ENCODE measurements around the gene ARHGAP15. TPM values are rescaled to one million over a fixed set of nuclear protein-coding genes. Genes with fewer than 3 reads are reported as not detected.

The ARHGAP15 gene
- total RNA-seq, 2 experiments from 2014 or later = 72.1 to 98.4 TPM

DNA sequence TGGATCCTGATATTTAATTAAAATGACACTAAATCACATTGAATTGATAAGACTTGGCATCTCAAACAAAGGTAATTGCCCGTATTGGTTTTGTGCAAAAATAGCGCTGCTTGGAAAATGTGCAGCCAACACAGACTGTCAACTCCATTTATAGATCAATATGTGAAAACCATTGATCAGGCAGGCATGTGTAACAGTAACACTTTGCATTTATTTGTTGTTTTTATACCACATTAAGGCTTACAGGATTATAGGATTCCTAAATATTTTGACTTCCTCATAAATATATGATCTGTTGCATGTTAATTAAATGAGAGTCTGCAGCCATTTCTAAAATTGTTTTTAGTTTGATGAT is 30.2 kb downstream of the ARHGAP15 start:
- Histone ChIP-seq H3K27ac (ENCODE audit: low read depth, low read length, poor library complexity, severe bottlenecking) (no peak overlapping the region), H2AFZ (ENCODE audit: low read length) (no peak overlapping the region), H3K4me3 (ENCODE audit: low read depth, low read length, poor library complexity, severe bottlenecking) (no peak overlapping the region), H3K9me2 (ENCODE audit: insufficient read depth, low read length) (no peaks in the 10 kb centered on the region), H3K79me2 (ENCODE audit: insufficient read depth, low read depth, low read length) (peaks cover 70% of the 10 kb centered on the region), H3K36me3 (ENCODE audit: insufficient read depth, low read length) (peaks cover 66% of the 10 kb centered on the region), H4K20me1 (ENCODE audit: insufficient read depth, low read length) (peaks cover 9% of the 10 kb centered on the region; the same call in 1 of the 2 replicates), H3K4me1 (ENCODE audit: insufficient read depth, low read length, poor library complexity, severe bottlenecking) (peaks cover 63% of the 10 kb centered on the region), H3K9me3 (ENCODE audit: low read length) (no peaks in the 10 kb centered on the region), H3K4me2 (ENCODE audit: low read length) (peak overlapping the region; percentile 75)
- TF ChIP-seq CTCF (conservative IDR thresholded peaks at IDR 0.05; ENCODE audit: low read length) (no peak), EZH2phosphoT487 (IDR thresholded peaks at IDR 0.05; ENCODE audit: borderline replicate concordance, low read depth, low read length) (no peak)
- BruUV-seq (replicated peaks) = no TSS peak
- CTCF ChIA-PET (ENCODE audit: unreplicated experiment) = no interaction called here
- intact Hi-C loops (cut with micrococcal nuclease; ENCODE audit: unreplicated experiment) = no loop called here
- no peak for DNase-seq (ENCODE audit: low spot score)
- POLR2A ChIA-PET = interaction anchor here (1.1 to 2.5 kb wide), 5 partner anchors 18 to 100 kb away, joined by 3 to 9 read pairs (median 5); no protein-coding TSS in a partner anchor

DNA sequence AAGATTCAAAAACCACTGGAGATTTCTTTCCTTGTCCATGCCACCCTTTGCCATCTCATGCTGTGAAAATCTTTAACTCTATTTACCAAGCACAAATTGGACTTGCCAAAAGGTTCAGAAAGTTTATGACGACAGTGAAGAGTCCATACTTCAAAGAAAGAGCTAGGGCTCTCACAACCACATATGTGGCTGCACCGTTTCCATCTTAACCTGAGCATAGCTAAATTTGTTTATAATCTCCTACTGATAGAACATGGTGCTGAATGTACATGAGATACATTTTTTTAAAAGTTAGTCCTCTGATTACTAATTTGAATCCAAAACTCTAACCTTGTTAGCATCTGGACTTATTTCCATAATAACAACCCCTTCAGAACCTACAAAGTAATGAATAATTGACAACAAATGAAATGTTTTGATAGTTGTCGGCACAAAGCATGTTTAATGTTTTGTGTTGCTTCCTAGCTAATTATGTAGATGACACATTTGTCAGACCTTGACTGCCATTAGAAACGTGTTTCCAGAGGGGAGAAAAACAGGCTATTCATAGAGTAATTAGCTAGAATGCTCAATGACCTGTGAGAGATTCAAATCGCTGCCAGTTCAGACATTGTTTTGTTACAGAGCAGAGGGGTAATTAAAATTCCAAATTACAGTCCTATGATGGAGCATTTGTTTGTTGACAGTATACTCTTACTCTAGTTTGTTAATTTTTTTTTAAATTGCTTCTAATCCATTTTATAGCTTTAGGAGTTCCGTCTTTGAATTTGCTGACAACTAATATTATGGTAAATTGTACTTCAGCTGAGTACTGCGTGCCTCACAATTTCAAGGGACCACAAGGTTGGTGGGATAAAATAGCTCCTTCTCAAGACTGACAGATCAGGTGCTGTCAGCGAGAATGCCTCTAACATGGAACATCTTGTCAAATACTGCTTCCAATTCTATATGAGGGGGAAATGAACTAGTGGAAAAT is 31.8 kb downstream of the ARHGAP15 start:
- H3K9me3 ChIP-seq (ENCODE audit: low read length) = no peaks in the 10 kb centered on the region
- peaks cover 52% of the 10 kb centered on the region for H3K4me1 ChIP-seq (ENCODE audit: insufficient read depth, low read length, poor library complexity, severe bottlenecking)
- no peak overlapping the region for H3K27ac ChIP-seq (ENCODE audit: low read depth, low read length, poor library complexity, severe bottlenecking)
- H2AFZ ChIP-seq (ENCODE audit: low read length) = no peak overlapping the region
- POLR2A ChIA-PET = interaction anchor here (0.7 to 2.5 kb wide), 17 partner anchors 9 to 1277 kb away, joined by 3 to 9 read pairs (median 4); no protein-coding TSS in a partner anchor
- H3K4me2 ChIP-seq (ENCODE audit: low read length) = no peak overlapping the region; the same call in 1 of the 2 replicates
- H3K9me2 ChIP-seq (ENCODE audit: insufficient read depth, low read length) = no peaks in the 10 kb centered on the region
- H3K4me3 ChIP-seq (ENCODE audit: low read depth, low read length, poor library complexity, severe bottlenecking) = no peak overlapping the region
- no TSS peak for BruUV-seq (replicated peaks)
- CTCF ChIA-PET (ENCODE audit: unreplicated experiment) = interaction anchor here (0.6 to 1.3 kb wide), 2 partner anchors 29 kb away, joined by 3 read pairs; no protein-coding TSS in a partner anchor
- intact Hi-C loops (cut with micrococcal nuclease; ENCODE audit: unreplicated experiment) = loop anchor here (5.0 kb wide), 2 partner anchors 49 to 96 kb away; no protein-coding TSS in a partner anchor
- peaks cover 62% of the 10 kb centered on the region for H3K36me3 ChIP-seq (ENCODE audit: insufficient read depth, low read length)
- H4K20me1 ChIP-seq (ENCODE audit: insufficient read depth, low read length) = peaks cover 9% of the 10 kb centered on the region; the same call in 1 of the 2 replicates
- no peak for DNase-seq (ENCODE audit: low spot score)
- H3K79me2 ChIP-seq (ENCODE audit: insufficient read depth, low read depth, low read length) = peaks cover 62% of the 10 kb centered on the region
- TF ChIP-seq CTCF (conservative IDR thresholded peaks at IDR 0.05; ENCODE audit: low read length) (no peak), EZH2phosphoT487 (IDR thresholded peaks at IDR 0.05; ENCODE audit: borderline replicate concordance, low read depth, low read length) (no peak)

All from OCI-LY7 (cell line).